Ascending aorta (tissue), 2 donors: ENCODE measurements around the gene AGO1. TPM values are rescaled to one million over a fixed set of nuclear protein-coding genes. Genes with fewer than 3 reads are reported as not detected.

ENCODE experiments used
- DNase-seq, 2 donors: peaks; one replicate each; pipeline ENCODE4 v3.0.0-alpha.2; 2019; ENCODE audit warnings: low spot score in 2 of 2
- H3K27ac ChIP-seq, 2 donors: fragments of 200-600 bp; sonication (generic); one replicate each; pipeline ENCODE4 v1.5.1; 2016 to 2017; ENCODE audit warnings: mild to moderate bottlenecking in 1 of 2
- H3K27me3 ChIP-seq: fragments of 200-600 bp; sonication (generic); one replicate; pipeline ENCODE4 v1.5.1; 2017
- H3K36me3 ChIP-seq, 2 donors: fragments of 200-600 bp; sonication (generic); one replicate each; pipeline ENCODE4 v1.5.1; 2016
- H3K4me1 ChIP-seq, 2 donors: fragments of 200-600 bp; sonication (generic); one replicate each; pipeline ENCODE4 v1.5.1; 2016 to 2017; ENCODE audit warnings: mild to moderate bottlenecking in 1 of 2
- H3K4me3 ChIP-seq, 2 donors: fragments of 200-600 bp; sonication (generic); one replicate each; pipeline ENCODE4 v1.5.1; 2016 to 2017; ENCODE audit warnings: mild to moderate bottlenecking in 1 of 2
- H3K9me3 ChIP-seq, 2 donors: fragments of 200-600 bp; sonication (generic); one replicate each; pipeline ENCODE4 v1.5.1; 2016
- intact Hi-C: fragments of 100-400 bp; cut with DNase I; formaldehyde crosslinking; loops from one replicate; pipeline ENCODE4 v1.15.1; 2023
- total RNA-seq: library from RNA; depleted of rRNA; stranded (reverse); fragments of >200 nt; gene quantifications from one replicate; pipeline ENCODE4 v1.1.0, GENCODE V29; 2016
- TF ChIP-seq, protein P1 (sequence below), 3 experiments: fragments of 200-600 bp in 2 of 3; fragments of 450-650 bp in 1 of 3; sonication (generic) in 2 of 3; IDR thresholded peaks; one replicate each; pipeline ENCODE4 v1.5.1; 2016 to 2019; ENCODE audit warnings: antibody characterized with exemption in 3 of 3, mild to moderate bottlenecking in 1 of 3, moderate library complexity in 1 of 3

AGO1 gene
- total RNA-seq, 1 donor from 2014 or later: 24.2 TPM

DNA sequence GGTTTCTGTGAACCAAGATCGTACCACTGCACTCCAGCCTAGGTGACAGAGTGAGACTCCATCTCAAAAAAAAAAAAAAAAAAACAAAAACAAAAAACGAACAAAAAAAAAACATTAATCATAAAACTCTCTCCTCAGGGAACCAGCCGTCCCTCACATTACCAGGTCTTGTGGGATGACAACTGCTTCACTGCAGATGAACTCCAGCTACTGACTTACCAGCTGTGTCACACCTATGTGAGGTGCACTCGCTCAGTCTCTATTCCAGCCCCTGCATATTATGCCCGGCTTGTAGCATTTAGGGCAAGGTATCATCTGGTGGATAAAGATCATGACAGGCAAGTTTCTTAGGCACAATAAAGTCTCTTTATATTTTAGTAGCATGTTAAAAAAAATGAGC, 32.3 kb upstream of the AGO1 start:
- intact Hi-C loops: no loop called here
- H3K4me1 ChIP-seq: peaks cover 7 to 26% of the 10 kb centered on the region in 2 donors
- no peaks in the 10 kb centered on the region for H3K27me3 ChIP-seq
- H3K4me3 ChIP-seq: no peak overlapping the region
- no peaks in the 10 kb centered on the region for H3K9me3 ChIP-seq
- peaks cover 20 to 27% of the 10 kb centered on the region in 2 donors for H3K36me3 ChIP-seq
- no peak for DNase-seq
- TF ChIP-seq, protein P1, sequence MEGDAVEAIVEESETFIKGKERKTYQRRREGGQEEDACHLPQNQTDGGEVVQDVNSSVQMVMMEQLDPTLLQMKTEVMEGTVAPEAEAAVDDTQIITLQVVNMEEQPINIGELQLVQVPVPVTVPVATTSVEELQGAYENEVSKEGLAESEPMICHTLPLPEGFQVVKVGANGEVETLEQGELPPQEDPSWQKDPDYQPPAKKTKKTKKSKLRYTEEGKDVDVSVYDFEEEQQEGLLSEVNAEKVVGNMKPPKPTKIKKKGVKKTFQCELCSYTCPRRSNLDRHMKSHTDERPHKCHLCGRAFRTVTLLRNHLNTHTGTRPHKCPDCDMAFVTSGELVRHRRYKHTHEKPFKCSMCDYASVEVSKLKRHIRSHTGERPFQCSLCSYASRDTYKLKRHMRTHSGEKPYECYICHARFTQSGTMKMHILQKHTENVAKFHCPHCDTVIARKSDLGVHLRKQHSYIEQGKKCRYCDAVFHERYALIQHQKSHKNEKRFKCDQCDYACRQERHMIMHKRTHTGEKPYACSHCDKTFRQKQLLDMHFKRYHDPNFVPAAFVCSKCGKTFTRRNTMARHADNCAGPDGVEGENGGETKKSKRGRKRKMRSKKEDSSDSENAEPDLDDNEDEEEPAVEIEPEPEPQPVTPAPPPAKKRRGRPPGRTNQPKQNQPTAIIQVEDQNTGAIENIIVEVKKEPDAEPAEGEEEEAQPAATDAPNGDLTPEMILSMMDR (IDR thresholded peaks at IDR 0.05): no peak
- H3K27ac ChIP-seq: peak overlapping the region; percentile 66 to 73

- intact Hi-C loops: no loop called here
- DNase-seq: no peak
- Histone ChIP-seq H3K27me3 (no peaks in the 10 kb centered on the region), H3K4me3 (peak overlapping the region in 1 of 2 donors; percentile 14), H3K4me1 (peaks cover 7 to 26% of the 10 kb centered on the region in 2 donors), H3K9me3 (no peaks in the 10 kb centered on the region), H3K36me3 (peaks cover 22 to 28% of the 10 kb centered on the region in 2 donors), H3K27ac (peak overlapping the region; percentile 66 to 73)
- TF ChIP-seq, protein P1 (IDR thresholded peaks at IDR 0.05): no peak
Observed at GRCh38 chr1:35851132-35851869, 31.7 kb upstream of the AGO1 start.

- intact Hi-C loops: no loop called here
- TF ChIP-seq, protein P1 (IDR thresholded peaks at IDR 0.05): no peak
Observed at GRCh38 chr1:35852241-35852640, 30.8 kb upstream of the AGO1 start.

GRCh38 chr1:35854989-35855700, 27.9 kb upstream of the AGO1 start:
- Histone ChIP-seq H3K27me3 (no peaks in the 10 kb centered on the region), H3K4me3 (no peak overlapping the region), H3K36me3 (peaks cover 25 to 30% of the 10 kb centered on the region in 2 donors), H3K27ac (no peak overlapping the region), H3K4me1 (peaks cover 7 to 13% of the 10 kb centered on the region in 2 donors), H3K9me3 (no peaks in the 10 kb centered on the region)
- TF ChIP-seq, protein P1 (IDR thresholded peaks at IDR 0.05): no peak
- intact Hi-C loops: no loop called here
- DNase-seq: no peak

More at GRCh38 chr1:35852241-35852640, 30.8 kb upstream of the AGO1 start:
- Histone ChIP-seq H3K27ac (peak overlapping the region; percentile 66 to 73), H3K36me3 (peaks cover 23 to 30% of the 10 kb centered on the region in 2 donors), H3K4me1 (peaks cover 7 to 26% of the 10 kb centered on the region in 2 donors), H3K4me3 (peak overlapping the region in 1 of 2 donors; percentile 14), H3K27me3 (no peaks in the 10 kb centered on the region), H3K9me3 (no peaks in the 10 kb centered on the region)
- no peak for DNase-seq

- no peak overlapping the region for H3K27ac ChIP-seq
- peaks cover 0 to under 1% of the 10 kb centered on the region in 2 donors for H3K4me1 ChIP-seq
- H3K36me3 ChIP-seq: peaks cover 26 to 30% of the 10 kb centered on the region in 2 donors
- TF ChIP-seq, protein P1 (IDR thresholded peaks at IDR 0.05): no peak
- intact Hi-C loops: no loop called here
- no peak for DNase-seq
- H3K4me3 ChIP-seq: no peak overlapping the region
- no peaks in the 10 kb centered on the region for H3K27me3 ChIP-seq
- H3K9me3 ChIP-seq: no peaks in the 10 kb centered on the region
Observed at GRCh38 chr1:35856964-35857363, 26.0 kb upstream of the AGO1 start.
